Hepatic stellate cell (primary cell): ENCODE data around the gene CCDC92.

Experiments
- DNase-seq: peaks from one replicate; pipeline ENCODE4 v3.0.0; 2011; ENCODE audit warnings: low spot score

Gene CCDC92

GRCh38 chr12:123889848-123890535, 82.6 kb downstream of the CCDC92 start:
- no peak for DNase-seq

DNA sequence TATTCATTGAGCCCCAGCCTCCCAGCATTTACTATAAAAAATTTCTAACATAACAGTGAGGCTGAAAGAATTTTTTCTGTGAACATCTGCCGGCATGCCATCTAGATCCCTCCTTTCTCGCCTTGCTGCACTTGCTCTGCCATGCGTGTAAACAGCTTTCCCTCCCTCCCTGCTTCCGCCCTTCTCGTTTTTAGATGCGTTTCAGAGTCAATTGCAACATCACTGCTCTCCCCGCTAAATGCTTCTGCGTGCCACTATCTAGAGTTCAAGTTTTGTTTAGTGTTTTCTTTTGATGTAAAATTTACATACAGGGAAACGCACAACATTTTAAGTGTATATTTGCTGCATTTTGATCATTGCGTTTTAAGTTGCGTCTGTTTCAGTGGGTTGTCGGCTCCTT, 83.6 kb downstream of the CCDC92 start:
- DNase-seq: no peak

- no peak for DNase-seq
Measured at GRCh38 chr12:123886931-123887582, 85.6 kb downstream of the CCDC92 start.

GRCh38 chr12:123886258-123886657, 86.4 kb downstream of the CCDC92 start:
- DNase-seq: no peak
